MG63 (cell line): ENCODE results near the gene SMG7. TPM values are rescaled to one million over a fixed set of nuclear protein-coding genes. Genes with fewer than 3 reads are reported as not detected.

Experiments used
- DNase-seq: peaks from one replicate; pipeline ENCODE4 v3.0.0-alpha.2; 2020
- H3K27me3 ChIP-seq: fragments of 250-450 bp; sonication (Bioruptor Pico); 2 replicates; pipeline ENCODE4 v1.5.1; 2020; ENCODE audit warnings: mild to moderate bottlenecking, moderate library complexity
- H3K36me3 ChIP-seq: fragments of 250-450 bp; sonication (Bioruptor Pico); 2 replicates; pipeline ENCODE4 v1.5.1; 2020; ENCODE audit warnings: mild to moderate bottlenecking, moderate library complexity
- H3K4me3 ChIP-seq: fragments of 250-450 bp; sonication (Bioruptor Pico); 2 replicates; pipeline ENCODE4 v1.5.1; 2020; ENCODE audit warnings: mild to moderate bottlenecking, moderate library complexity
- H3K9me3 ChIP-seq: fragments of 250-450 bp; sonication (Bioruptor Pico); 2 replicates; pipeline ENCODE4 v1.5.1; 2020; ENCODE audit warnings: mild to moderate bottlenecking, moderate library complexity
- total RNA-seq: library from RNA; depleted of rRNA; stranded (reverse); fragments of >200 nt; shearing (Covaris generic); gene quantifications from 2 replicates; pipeline ENCODE4 v1.2.3, GENCODE V29; 2014; ENCODE audit warnings: low replicate concordance

SMG7 gene
- total RNA-seq, 1 experiment from 2014 or later = 28.2 TPM

DNA sequence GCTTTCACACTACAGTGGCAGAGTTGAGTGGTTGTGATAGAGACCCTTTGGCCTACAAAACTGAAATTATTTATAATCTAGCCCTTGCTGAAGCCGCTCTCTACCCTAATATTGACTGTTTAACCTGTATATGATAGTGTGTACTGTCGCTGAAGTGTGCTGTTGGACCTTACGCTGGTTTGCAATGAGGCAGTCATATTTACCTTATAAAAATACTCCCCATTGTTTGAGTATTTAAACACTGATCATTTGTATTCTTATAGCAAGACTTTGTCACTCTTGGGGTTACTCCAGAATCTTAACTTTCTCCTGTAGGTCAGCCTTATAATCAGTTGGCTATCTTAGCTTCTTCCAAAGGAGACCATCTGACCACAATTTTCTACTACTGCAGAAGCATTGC, 56.3 kb downstream of the SMG7 start:
- Histone ChIP-seq H3K9me3 (no peaks in the 10 kb centered on the region), H3K4me3 (no peak overlapping the region), H3K27me3 (no peaks in the 10 kb centered on the region), H3K36me3 (peaks cover 48% of the 10 kb centered on the region)
- DNase-seq = no peak

DNA sequence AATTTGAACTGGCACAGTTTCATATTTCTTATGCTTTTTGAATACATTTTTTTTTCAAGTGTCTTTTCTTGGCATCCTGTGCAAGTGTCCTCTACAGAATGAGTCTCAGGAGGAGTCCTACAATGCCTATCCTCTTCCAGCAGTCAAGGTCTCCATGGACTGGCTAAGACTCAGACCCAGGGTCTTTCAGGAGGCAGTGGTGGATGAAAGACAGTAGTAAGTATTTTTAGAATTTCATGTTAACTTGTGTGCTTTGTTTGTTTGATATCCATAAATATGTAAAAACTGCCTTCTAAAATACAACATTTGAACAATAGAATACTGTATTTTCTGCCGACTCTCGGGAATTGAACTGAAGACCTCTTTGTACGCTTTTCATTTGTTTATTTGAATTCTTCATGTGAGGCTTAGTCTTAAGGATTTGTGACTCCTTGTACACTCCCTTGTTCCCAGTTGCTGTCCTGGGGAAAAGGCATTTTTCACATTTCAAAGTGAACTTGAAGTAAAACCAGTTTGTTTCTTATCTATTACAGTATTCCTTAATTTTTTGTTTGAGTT, 61.4 kb downstream of the SMG7 start:
- Histone ChIP-seq H3K4me3 (no peak overlapping the region), H3K27me3 (no peaks in the 10 kb centered on the region), H3K36me3 (peaks cover 59% of the 10 kb centered on the region), H3K9me3 (no peaks in the 10 kb centered on the region)
- no peak for DNase-seq

GRCh38 chr1:183537405-183537804, 65.1 kb downstream of the SMG7 start:
- Histone ChIP-seq H3K4me3 (no peak overlapping the region), H3K27me3 (no peaks in the 10 kb centered on the region), H3K9me3 (no peaks in the 10 kb centered on the region), H3K36me3 (peaks cover 64% of the 10 kb centered on the region)
- no peak for DNase-seq

DNA sequence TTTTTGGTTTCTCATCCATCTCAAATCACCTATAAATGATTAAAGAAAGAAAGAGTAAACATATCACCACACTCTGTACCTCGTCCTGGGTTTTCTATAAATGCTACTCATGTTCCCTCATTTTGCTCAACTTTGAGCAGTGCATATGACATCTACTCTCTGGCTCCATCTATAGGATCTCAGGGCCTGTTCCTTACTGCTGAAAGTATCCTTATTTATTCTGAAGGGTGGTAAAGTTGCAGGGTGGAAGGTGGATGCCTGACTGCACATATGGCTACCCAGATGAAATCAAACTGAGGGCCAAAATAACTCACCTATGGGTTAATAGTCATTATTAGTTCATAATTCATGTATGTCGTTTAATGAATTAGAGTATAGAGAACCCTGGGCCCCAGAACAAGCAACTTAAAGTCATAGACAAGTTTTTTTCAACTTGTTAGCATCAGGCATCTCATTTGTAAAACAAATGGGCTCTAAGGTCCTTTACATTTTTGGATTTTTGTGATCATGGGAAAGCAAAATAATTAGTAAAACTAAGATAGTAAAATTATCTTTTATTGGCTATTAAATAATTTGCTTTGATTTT, 71.4 kb downstream of the SMG7 start:
- no peaks in the 10 kb centered on the region for H3K27me3 ChIP-seq
- H3K36me3 ChIP-seq = peaks cover 61% of the 10 kb centered on the region
- H3K9me3 ChIP-seq = no peaks in the 10 kb centered on the region

GRCh38 chr1:183544598-183545297, 72.4 kb downstream of the SMG7 start:
- Histone ChIP-seq H3K4me3 (no peak overlapping the region), H3K27me3 (no peaks in the 10 kb centered on the region), H3K36me3 (peaks cover 70% of the 10 kb centered on the region), H3K9me3 (no peaks in the 10 kb centered on the region)
- DNase-seq = no peak

More for the DNA sequence above, 71.4 kb downstream of the SMG7 start:
- H3K4me3 ChIP-seq = no peak overlapping the region
- no peak for DNase-seq

- no peaks in the 10 kb centered on the region for H3K9me3 ChIP-seq
- H3K4me3 ChIP-seq = no peak overlapping the region
- no peak for DNase-seq
- peaks cover 71% of the 10 kb centered on the region for H3K36me3 ChIP-seq
- no peaks in the 10 kb centered on the region for H3K27me3 ChIP-seq
Measured at GRCh38 chr1:183546427-183546826, 74.1 kb downstream of the SMG7 start.

DNA sequence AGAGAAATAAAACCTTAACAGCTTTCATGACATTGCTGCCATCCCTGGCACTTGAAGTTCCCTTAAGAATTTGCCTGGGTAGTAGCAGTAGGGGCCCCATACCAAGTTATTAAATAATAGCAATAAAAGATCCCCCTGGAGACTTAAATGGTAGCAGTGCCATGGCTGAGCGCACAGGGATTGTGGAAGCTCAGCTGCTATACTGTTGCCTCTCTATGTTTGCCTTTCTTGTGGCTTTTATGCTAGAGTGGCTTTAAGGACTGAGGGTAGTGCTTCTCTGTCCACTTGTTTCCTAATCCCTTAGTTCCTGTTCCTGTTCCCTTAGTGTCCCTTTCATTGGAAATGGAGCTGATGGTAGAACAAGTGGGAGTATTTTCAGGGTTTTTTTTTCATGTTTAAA, 75.8 kb downstream of the SMG7 start:
- DNase-seq = no peak
- no peaks in the 10 kb centered on the region for H3K9me3 ChIP-seq
- H3K4me3 ChIP-seq = no peak overlapping the region
- H3K27me3 ChIP-seq = no peaks in the 10 kb centered on the region
- H3K36me3 ChIP-seq = peaks cover 75% of the 10 kb centered on the region

GRCh38 chr1:183550915-183551314, 78.6 kb downstream of the SMG7 start:
- H3K9me3 ChIP-seq = no peaks in the 10 kb centered on the region
- peaks cover 65% of the 10 kb centered on the region for H3K36me3 ChIP-seq
- H3K4me3 ChIP-seq = no peak overlapping the region
- no peak for DNase-seq
- H3K27me3 ChIP-seq = no peaks in the 10 kb centered on the region

DNA sequence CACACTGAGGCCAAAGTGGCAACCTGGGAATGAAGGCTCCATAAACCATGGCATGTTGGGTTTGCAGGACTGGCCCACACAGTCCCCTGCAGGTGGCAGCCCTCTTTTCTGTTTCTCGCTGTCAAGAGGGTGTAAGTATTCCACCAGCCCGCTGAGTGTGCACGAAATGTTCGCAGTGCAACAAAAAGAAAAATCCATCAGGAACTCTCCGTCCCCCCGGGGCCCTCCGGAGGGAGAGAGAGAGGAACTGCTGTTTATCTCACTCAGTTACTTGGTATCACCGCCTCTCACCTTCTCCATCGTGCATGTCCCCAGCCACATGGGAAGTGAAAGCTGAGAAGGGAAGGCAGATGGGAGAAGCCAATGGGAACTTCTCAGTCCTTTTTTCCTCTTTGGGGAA, 79.6 kb downstream of the SMG7 start:
- no peak for DNase-seq
- Histone ChIP-seq H3K4me3 (no peak overlapping the region), H3K9me3 (no peaks in the 10 kb centered on the region), H3K36me3 (peaks cover 55% of the 10 kb centered on the region), H3K27me3 (no peaks in the 10 kb centered on the region)

DNA sequence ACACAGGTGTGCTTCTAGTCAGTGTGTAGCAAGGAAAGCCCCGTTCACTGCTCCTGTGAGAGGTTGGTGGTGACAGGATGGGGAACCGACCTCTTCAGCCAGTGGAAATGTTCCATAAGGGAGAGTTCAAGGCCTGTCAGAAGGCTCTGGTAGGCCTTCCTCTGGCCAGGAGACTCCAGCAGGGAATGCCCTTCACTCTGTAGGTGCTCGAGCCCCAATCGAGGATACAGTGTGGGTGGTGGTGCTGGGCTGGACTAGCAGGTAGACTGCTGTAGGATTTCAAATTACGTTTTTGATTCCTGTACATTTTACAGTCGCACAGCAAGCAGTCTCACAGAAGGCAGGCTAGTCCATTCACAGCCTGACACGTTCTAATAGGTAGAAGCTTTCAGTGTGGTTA, 80.1 kb downstream of the SMG7 start:
- no peak overlapping the region for H3K4me3 ChIP-seq
- no peaks in the 10 kb centered on the region for H3K27me3 ChIP-seq
- peaks cover 60% of the 10 kb centered on the region for H3K36me3 ChIP-seq
- H3K9me3 ChIP-seq = no peaks in the 10 kb centered on the region
- DNase-seq = no peak

GRCh38 chr1:183552891-183553290, 80.6 kb downstream of the SMG7 start:
- H3K4me3 ChIP-seq = no peak overlapping the region
- H3K9me3 ChIP-seq = no peaks in the 10 kb centered on the region
- no peaks in the 10 kb centered on the region for H3K27me3 ChIP-seq
- DNase-seq = no peak
- H3K36me3 ChIP-seq = peaks cover 63% of the 10 kb centered on the region

DNA sequence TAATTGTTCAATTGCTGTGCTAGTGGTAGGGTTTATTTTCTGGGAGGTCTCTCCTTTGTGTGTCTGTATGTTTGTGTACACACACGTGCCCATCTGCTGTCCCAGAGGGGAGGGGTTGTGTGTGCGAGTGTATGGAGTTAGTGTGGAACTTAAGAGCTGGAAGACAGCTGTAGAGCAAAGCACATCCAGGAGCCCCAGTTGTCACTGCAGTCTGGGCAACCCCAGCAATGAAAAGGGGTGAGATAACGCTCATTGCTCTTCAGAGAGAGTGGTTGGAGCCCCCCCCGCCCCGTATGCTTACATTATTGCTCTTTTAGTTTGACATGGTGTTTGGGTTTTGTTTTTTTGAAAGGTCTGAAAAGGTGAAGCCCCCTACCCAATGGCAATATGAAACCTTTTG, 81.0 kb downstream of the SMG7 start:
- Histone ChIP-seq H3K36me3 (peaks cover 63% of the 10 kb centered on the region), H3K27me3 (no peaks in the 10 kb centered on the region), H3K4me3 (no peak overlapping the region), H3K9me3 (no peaks in the 10 kb centered on the region)
- no peak for DNase-seq

- H3K9me3 ChIP-seq = no peaks in the 10 kb centered on the region
- H3K36me3 ChIP-seq = peaks cover 59% of the 10 kb centered on the region
- H3K27me3 ChIP-seq = no peaks in the 10 kb centered on the region
- no peak for DNase-seq
- no peak overlapping the region for H3K4me3 ChIP-seq
Measured at GRCh38 chr1:183553764-183554163, 81.5 kb downstream of the SMG7 start.

GRCh38 chr1:183554577-183554976, 82.3 kb downstream of the SMG7 start:
- Histone ChIP-seq H3K9me3 (no peaks in the 10 kb centered on the region), H3K27me3 (no peaks in the 10 kb centered on the region), H3K4me3 (no peak overlapping the region), H3K36me3 (peaks cover 51% of the 10 kb centered on the region)
- DNase-seq = no peak

- Histone ChIP-seq H3K9me3 (no peaks in the 10 kb centered on the region), H3K36me3 (peaks cover 13% of the 10 kb centered on the region), H3K4me3 (no peak overlapping the region), H3K27me3 (no peaks in the 10 kb centered on the region)
- no peak for DNase-seq
Measured at GRCh38 chr1:183559061-183559460, 86.8 kb downstream of the SMG7 start.

DNA sequence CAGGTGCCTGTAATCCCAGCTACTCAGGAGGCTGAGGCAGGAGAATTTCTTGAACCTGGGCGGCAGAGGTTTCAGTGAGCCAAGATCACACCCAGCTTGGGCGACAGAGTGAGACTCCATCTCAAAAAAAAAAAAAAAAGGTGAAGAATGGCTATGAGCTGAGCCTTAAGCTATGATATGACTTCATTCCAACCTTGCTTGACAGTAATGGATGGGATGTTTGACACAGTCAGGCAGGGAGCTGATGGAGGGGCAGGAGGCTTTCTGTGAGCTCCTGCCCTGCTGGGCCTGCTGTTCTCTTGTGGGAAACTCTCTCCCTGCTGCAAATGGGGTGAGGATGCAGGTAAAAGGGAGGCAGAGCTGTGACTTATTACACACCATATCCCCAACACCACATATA, 90.4 kb downstream of the SMG7 start:
- H3K27me3 ChIP-seq = no peaks in the 10 kb centered on the region; the same call in 1 of the 2 replicates
- no peak overlapping the region for H3K4me3 ChIP-seq
- no peak for DNase-seq
- H3K36me3 ChIP-seq = peaks cover under 1% of the 10 kb centered on the region
- H3K9me3 ChIP-seq = no peaks in the 10 kb centered on the region

- no peaks in the 10 kb centered on the region; the same call in 1 of the 2 replicates for H3K27me3 ChIP-seq
- no peaks in the 10 kb centered on the region for H3K36me3 ChIP-seq
- no peak overlapping the region for H3K4me3 ChIP-seq
- no peaks in the 10 kb centered on the region for H3K9me3 ChIP-seq
- DNase-seq = no peak
Measured at GRCh38 chr1:183565261-183565660, 93.0 kb downstream of the SMG7 start.

GRCh38 chr1:183566026-183566425, 93.7 kb downstream of the SMG7 start:
- no peak for DNase-seq

More at GRCh38 chr1:183566026-183566425, 93.7 kb downstream of the SMG7 start:
- Histone ChIP-seq H3K4me3 (no peak overlapping the region), H3K27me3 (no peaks in the 10 kb centered on the region; the same call in 1 of the 2 replicates), H3K9me3 (no peaks in the 10 kb centered on the region), H3K36me3 (no peaks in the 10 kb centered on the region)
